Adipocyte (in vitro differentiated cells): ENCODE results near the gene CABP7.
"Not testable (repeated sequence)": the region's sequence is repeated elsewhere in the genome, so short reads cannot be mapped to it uniquely, and the experiment has no call there.

ENCODE experiments used
- DNase-seq: peaks from one replicate; pipeline ENCODE4 v3.0.0-alpha.2; 2015; ENCODE audit warnings: low read depth
- H3K27me3 ChIP-seq: replicated peaks from 2 replicates; pipeline ENCODE4 v1.7.0; 2013; ENCODE audit warnings: mild to moderate bottlenecking, low read length, moderate library complexity; ENCODE audit not compliant: control insufficient read depth, insufficient read depth
- H3K36me3 ChIP-seq: 2 replicates; pipeline ENCODE4 v1.7.0; 2013; ENCODE audit warnings: low read length, mild to moderate bottlenecking, moderate library complexity; ENCODE audit not compliant: control insufficient read depth, insufficient read depth, severe bottlenecking
- H3K4me1 ChIP-seq: 2 replicates; pipeline ENCODE4 v1.7.0; 2013; ENCODE audit warnings: mild to moderate bottlenecking, low read length, moderate library complexity; ENCODE audit not compliant: control insufficient read depth, insufficient read depth
- H3K4me3 ChIP-seq: 2 replicates; pipeline ENCODE4 v1.7.0; 2013; ENCODE audit warnings: mild to moderate bottlenecking, low read length, moderate library complexity
- H3K9ac ChIP-seq: 2 replicates; pipeline ENCODE4 v1.7.0; 2013; ENCODE audit warnings: mild to moderate bottlenecking, low read length, moderate library complexity
- H3K9me3 ChIP-seq: 2 replicates; pipeline ENCODE4 v1.7.0; 2013; ENCODE audit warnings: mild to moderate bottlenecking, low read length, moderate library complexity; ENCODE audit not compliant: control insufficient read depth

CABP7 gene

DNA sequence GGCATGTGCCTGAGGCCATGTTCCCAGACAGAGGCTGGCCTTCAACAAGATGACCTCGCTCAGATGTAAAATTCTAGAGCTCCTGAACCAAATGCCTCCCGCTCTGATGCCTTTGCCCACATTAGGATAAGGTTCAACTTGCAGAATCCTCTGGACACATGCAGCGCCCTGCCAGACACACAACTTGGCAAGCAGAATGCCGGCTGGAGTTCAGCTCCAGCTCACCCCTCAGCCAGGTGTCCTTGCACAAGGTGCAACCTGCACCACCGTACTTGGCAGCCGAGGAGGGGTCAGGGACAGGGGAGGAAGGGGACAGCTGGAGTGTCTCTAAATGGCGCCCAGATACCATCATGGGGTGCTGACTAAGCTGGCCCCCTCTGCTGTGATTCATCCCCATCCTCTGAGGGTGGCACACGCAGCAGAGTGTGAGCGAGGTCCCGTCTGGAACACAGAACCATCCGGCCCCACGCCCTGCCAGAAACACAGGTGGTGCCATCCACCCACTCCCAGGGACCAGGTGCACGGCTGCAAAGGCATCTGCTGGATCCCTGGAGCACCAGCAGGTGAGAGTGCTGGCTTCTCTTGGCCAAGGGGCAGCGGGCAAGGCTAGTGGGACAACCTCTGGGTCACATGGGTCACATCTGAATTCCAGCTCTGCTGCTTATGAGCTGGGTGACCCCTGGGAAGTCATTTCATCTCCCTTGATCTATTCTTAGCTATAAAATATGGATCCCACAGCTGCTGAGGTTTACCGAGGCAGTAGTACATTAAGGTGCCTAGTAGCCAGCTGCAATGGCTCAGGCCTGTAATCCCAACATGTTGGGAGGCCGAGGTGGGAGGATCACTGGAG, 34.2 kb downstream of the CABP7 start:
- Histone ChIP-seq H3K9ac (no peak overlapping the region), H3K4me1 (peaks cover 10% of the 10 kb centered on the region), H3K27me3 (no peaks in the 10 kb centered on the region), H3K36me3 (peaks cover 4% of the 10 kb centered on the region), H3K4me3 (no peak overlapping the region), H3K9me3 (no peaks in the 10 kb centered on the region)
- DNase-seq = no peak

DNA sequence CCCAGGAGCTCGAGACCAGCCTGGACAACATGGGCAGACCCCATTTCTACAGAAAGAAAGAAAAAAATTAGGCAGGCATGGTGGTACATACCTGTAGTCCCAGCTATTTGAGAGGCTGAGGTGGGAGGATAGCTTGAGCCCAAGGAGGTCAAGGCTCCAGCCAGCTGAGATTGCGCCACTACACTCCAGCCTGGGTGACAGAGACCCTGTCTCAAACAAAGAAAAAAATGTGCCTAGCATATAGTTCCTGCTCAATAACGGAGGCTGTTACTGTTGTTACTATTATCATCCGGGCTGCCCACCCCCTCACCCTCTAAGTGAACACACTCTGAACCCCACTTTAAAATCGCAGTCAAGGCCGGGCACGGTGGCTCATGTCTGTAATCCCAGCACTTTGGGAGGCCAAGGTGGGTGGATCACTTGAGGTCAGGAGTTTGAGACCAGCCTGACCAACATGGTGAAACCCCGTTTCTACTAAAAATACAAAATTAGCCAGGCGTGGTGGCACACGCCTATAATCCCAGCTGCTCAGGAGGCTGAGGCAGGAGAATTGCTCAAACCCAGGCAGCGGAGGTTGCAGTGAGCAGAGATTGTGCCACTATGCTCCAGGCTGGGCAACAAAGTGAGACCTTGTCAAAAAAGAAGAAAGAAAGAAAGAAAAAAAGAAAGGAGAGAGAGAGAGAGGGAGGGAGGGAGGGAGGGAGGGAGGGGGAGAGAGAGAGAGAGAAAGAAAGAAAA, 35.0 kb downstream of the CABP7 start:
- H3K27me3 ChIP-seq, H3K9ac ChIP-seq, DNase-seq, H3K36me3 ChIP-seq, H3K4me3 ChIP-seq, H3K9me3 ChIP-seq: not testable (repeated sequence)
- H3K4me1 ChIP-seq = peaks cover 12% of the 10 kb centered on the region

DNA sequence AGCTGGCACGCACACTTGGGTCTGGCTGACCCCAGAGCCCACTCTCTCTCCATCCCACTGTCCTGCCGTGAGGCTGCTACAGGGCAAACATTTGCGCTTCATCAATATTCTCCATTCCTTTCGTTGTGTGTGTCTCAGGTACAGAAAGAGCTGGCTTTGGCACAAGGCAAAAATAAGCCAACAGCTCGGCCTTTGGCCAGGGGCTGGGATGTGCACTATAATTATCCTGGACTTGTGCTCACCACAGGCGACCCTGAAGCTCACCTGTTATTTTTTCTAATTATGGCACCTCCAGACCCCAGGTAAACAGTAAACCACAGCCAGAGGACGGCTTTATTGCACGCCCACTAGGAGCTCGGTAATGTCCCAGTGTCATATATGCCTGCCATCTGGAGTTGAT, 36.1 kb downstream of the CABP7 start:
- no peak for DNase-seq
- no peaks in the 10 kb centered on the region for H3K9me3 ChIP-seq
- peaks cover 4% of the 10 kb centered on the region for H3K36me3 ChIP-seq
- peaks cover 12% of the 10 kb centered on the region for H3K4me1 ChIP-seq
- H3K27me3 ChIP-seq = no peaks in the 10 kb centered on the region
- H3K9ac ChIP-seq = no peak overlapping the region
- H3K4me3 ChIP-seq = no peak overlapping the region

DNA sequence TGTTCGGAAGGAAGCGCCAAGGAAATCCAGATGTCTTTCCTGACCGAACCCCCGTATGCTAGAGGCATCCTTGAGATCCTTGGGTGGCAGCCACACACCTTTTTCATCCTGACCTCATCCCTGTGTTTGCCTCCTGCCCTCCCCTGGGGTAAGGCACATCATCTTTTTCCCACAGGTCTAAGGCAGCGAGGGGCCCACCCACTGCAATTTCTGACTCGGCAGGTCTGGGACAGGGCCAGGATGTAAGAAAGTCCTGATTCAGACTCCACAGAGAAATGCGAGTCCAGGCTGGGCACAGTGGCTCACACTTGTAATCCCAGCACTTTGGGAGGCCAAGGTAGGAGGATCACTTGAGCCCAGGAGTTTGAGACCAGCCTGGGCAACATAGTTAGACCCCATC, 36.5 kb downstream of the CABP7 start:
- DNase-seq = no peak
- no peaks in the 10 kb centered on the region for H3K9me3 ChIP-seq
- peaks cover 12% of the 10 kb centered on the region for H3K4me1 ChIP-seq
- no peak overlapping the region for H3K9ac ChIP-seq
- H3K27me3 ChIP-seq = no peaks in the 10 kb centered on the region
- no peak overlapping the region for H3K4me3 ChIP-seq
- H3K36me3 ChIP-seq = peaks cover 4% of the 10 kb centered on the region

GRCh38 chr22:29757096-29757495, 37.3 kb downstream of the CABP7 start:
- Histone ChIP-seq H3K4me1 (peaks cover 12% of the 10 kb centered on the region), H3K9me3 (no peaks in the 10 kb centered on the region), H3K9ac (no peak overlapping the region), H3K4me3 (no peak overlapping the region), H3K27me3 (no peaks in the 10 kb centered on the region), H3K36me3 (peaks cover 4% of the 10 kb centered on the region)
- no peak for DNase-seq

GRCh38 chr22:29758068-29758622, 38.3 kb downstream of the CABP7 start:
- Histone ChIP-seq H3K27me3 (no peaks in the 10 kb centered on the region), H3K9me3 (no peaks in the 10 kb centered on the region), H3K4me1 (peaks cover 12% of the 10 kb centered on the region), H3K36me3 (peaks cover 4% of the 10 kb centered on the region), H3K9ac (no peak overlapping the region), H3K4me3 (no peak overlapping the region)
- no peak for DNase-seq

GRCh38 chr22:29758959-29759358, 39.2 kb downstream of the CABP7 start:
- peak overlapping the region; percentile 27 for H3K9ac ChIP-seq
- H3K9me3 ChIP-seq = no peaks in the 10 kb centered on the region
- H3K4me1 ChIP-seq = peaks cover 12% of the 10 kb centered on the region
- H3K27me3 ChIP-seq = no peaks in the 10 kb centered on the region
- no peak overlapping the region for H3K4me3 ChIP-seq
- peaks cover 3% of the 10 kb centered on the region for H3K36me3 ChIP-seq
- no peak for DNase-seq

DNA sequence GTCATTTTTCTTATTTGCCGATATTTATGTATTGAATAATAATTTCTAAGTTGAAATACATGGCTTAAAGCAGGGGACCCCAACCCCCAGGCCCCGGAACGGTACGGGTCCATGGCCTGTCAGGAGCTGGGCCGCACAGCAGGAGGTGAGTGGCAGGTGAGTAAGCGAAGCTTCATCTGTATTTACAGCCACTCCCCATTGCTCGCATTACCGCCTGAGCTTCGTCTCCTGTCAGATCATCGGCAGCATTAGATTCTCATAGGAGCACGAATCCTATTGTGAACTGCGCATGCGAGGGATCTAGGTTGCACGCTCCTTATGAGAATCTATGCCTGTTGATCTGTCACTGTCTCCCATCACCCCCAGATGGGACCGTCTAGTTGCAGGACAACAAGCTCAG, 42.5 kb downstream of the CABP7 start:
- Histone ChIP-seq H3K4me3 (no peak overlapping the region), H3K4me1 (peaks cover 15% of the 10 kb centered on the region)
- DNase-seq = no peak

DNA sequence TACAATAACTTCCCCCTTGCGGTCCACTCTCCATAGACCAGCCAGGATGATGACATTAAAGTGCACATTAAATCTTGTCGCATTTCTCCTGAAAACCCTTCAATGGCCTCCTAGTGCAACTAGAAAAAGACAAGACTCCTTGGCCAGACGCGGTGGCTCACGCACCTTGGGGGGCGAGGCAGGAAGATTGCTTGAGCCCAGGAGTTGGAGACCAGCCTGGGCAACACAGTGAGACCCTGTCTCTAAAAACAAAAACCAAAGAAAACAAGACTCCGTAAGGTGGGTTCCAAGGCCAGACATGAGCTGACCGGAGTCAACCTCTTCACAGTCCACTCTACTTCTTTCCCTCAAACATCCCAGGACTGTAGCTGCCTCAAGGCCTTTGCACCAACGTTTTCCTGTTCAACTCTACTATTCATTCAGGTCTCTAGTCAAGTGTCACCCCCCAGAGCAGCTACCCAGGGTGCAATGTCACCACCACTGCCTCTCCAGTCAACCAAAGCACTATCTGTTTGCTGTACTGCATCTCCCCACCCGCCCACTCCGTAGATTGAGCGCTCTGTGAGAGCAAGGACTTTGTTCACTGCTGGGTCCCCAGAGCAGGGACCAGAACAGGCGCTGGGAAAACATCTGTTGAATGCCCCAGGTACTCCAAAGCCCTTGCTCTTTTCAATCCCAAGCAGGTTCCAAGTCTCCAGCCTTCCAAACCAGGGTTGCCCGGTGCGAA, 46.3 kb downstream of the CABP7 start:
- Histone ChIP-seq H3K27me3 (no peaks in the 10 kb centered on the region), H3K9ac (peak overlapping the region; percentile 99), H3K36me3 (peaks cover 20% of the 10 kb centered on the region), H3K4me1 (peaks cover 14% of the 10 kb centered on the region), H3K4me3 (peak overlapping the region; percentile 98), H3K9me3 (no peaks in the 10 kb centered on the region)
- DNase-seq = peak; percentile 34

More for the DNA sequence above, 42.5 kb downstream of the CABP7 start:
- Histone ChIP-seq H3K9me3 (no peaks in the 10 kb centered on the region), H3K27me3 (no peaks in the 10 kb centered on the region), H3K36me3 (no peaks in the 10 kb centered on the region), H3K9ac (no peak overlapping the region)

DNA sequence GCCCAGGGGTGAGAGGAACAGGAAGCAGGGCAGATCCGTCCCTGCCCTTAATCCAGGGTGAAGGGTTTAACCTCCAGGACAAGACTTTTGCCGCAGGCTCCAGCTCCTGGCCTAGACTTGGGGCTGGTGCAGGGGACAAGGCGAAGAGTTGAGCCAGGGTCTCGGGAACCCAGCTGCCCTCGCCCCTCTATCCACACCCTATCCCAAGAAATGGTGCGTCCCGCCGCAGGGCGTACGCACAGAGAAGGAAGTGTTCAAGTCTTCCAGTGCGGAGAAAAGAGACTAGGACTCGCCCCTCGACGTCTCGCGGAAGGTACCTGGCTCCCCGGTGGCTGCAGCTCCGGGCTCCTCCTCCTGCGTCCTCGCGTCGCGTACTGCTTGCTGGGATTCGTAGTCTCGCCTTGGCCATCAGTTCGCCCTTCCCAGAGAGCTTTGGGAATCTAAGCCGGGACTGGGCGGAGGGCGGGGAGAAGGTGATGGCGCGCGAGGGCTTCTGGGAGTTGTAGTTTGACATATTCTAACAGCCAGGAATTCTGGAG, 46.9 kb downstream of the CABP7 start, which contains the start of gene ZMAT5:
TSS of gene ZMAT5 (minus strand) at position 376 of the 539 bp plus-strand sequence. CDS start 18,463 bp downstream, outside the sequence.
- Histone ChIP-seq H3K36me3 (peaks cover 20% of the 10 kb centered on the region), H3K9ac (peak within 1 kb of the TSS; percentile 99), H3K27me3 (no peaks in the 10 kb centered on the region), H3K4me3 (peak within 1 kb of the TSS; percentile 98), H3K9me3 (no peaks in the 10 kb centered on the region), H3K4me1 (peaks cover 14% of the 10 kb centered on the region)
- peak; percentile 98 for DNase-seq
